ENCODE results near the gene CNOT1. TPM values are rescaled to one million over a fixed set of nuclear protein-coding genes. Genes with fewer than 3 reads are reported as not detected.

The CNOT1 gene
- total RNA-seq, 1 experiment from 2014 or later: 328 TPM

DNA sequence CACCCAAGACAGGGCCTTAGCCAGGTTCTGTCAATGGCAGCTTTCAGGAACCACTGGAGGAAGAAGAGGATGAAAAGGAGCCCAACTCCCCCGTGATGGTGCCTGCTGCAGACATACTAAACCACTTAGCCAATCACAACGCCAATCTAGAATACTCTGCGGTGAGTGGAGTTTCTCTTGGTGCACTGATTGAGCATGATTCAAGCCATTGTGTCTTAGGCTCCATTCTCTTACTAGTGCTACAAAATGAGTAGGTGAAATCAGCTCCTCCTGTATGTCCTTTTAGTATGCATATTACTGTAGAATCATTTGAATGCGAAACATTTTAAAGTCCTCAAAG lies 112.9 kb downstream of the CNOT1 start:
- H3K4me1 Mint-ChIP-seq: peaks cover 13 to 20% of the 10 kb centered on the region in 2 experiments
- H3K36me3 Mint-ChIP-seq (ENCODE audit: insufficient read depth in 1 of 3, low read depth in 3 of 3): peaks cover 16 to 72% (median 48%) of the 10 kb centered on the region in 3 experiments; a peak in 6 of 7 replicates
- Histone ChIP-seq H3K18ac (ENCODE audit: insufficient read length, low read depth, low read length) (no peak overlapping the region), H2BK15ac (ENCODE audit: low read depth, low read length) (no peak overlapping the region), H3K56ac (ENCODE audit: insufficient read length, low read depth, low read length) (no peak overlapping the region), H2BK5ac (ENCODE audit: insufficient read length, low read length) (no peak overlapping the region), H3K23me2 (ENCODE audit: insufficient read length, low read depth, low read length, poor library complexity, severe bottlenecking) (no peaks in the 10 kb centered on the region), H3K9me3 (ENCODE audit: control insufficient read depth, low read depth, low read length) (no peaks in the 10 kb centered on the region), H3K14ac (ENCODE audit: insufficient read depth, low read length) (no peak overlapping the region), H3K27me3 (ENCODE audit: insufficient read depth, low read length) (no peaks in the 10 kb centered on the region), H3K4me1 (ENCODE audit: insufficient read depth, low read length) (0 out of 2 replicates have a peak, but pooled peaks cover 3% of the 10 kb centered on the region), H2BK12ac (ENCODE audit: insufficient read length, low read depth, low read length) (no peak overlapping the region), H3K79me2 (ENCODE audit: insufficient read depth, low read length) (no peaks in the 10 kb centered on the region), H2AFZ (ENCODE audit: low read length) (no peak overlapping the region), H3T11ph (ENCODE audit: low read length) (no peak overlapping the region), H4K5ac (ENCODE audit: insufficient read length, low read depth, low read length) (no peak overlapping the region), H4K20me1 (ENCODE audit: control insufficient read depth, insufficient read depth, insufficient read length) (no peaks in the 10 kb centered on the region), H3K23ac (ENCODE audit: insufficient read length, low read depth, low read length) (no peak overlapping the region), H2BK120ac (ENCODE audit: low read depth, low read length, poor library complexity, severe bottlenecking) (no peak overlapping the region), H2BK20ac (ENCODE audit: low read depth, low read length, poor library complexity, severe bottlenecking) (no peak overlapping the region), H3K27ac (ENCODE audit: insufficient read length, low read depth, low read length) (no peak overlapping the region), H4K91ac (ENCODE audit: insufficient read length, low read depth, low read length) (no peak overlapping the region), H4K8ac (replicated peaks; ENCODE audit: insufficient read length, low read depth, low read length) (no peak overlapping the region), H3K9ac (ENCODE audit: extremely low read depth, insufficient read length, low read length) (no peak overlapping the region), H3K4ac (ENCODE audit: low read depth, low read length) (no peak overlapping the region), H3K4me2 (ENCODE audit: insufficient read depth, insufficient read length, low read length) (no peak overlapping the region), H2AK5ac (ENCODE audit: insufficient read length, low read length) (no peak overlapping the region), H3K79me1 (ENCODE audit: insufficient read depth, low read depth, low read length, poor library complexity, severe bottlenecking) (no peaks in the 10 kb centered on the region)
- WGBS (ENCODE audit: extremely low coverage, insufficient read length, low lambda C conversion rate): no CpG with 5 or more reads among the region's 4 CpGs
- TF ChIP-seq, protein P1, sequence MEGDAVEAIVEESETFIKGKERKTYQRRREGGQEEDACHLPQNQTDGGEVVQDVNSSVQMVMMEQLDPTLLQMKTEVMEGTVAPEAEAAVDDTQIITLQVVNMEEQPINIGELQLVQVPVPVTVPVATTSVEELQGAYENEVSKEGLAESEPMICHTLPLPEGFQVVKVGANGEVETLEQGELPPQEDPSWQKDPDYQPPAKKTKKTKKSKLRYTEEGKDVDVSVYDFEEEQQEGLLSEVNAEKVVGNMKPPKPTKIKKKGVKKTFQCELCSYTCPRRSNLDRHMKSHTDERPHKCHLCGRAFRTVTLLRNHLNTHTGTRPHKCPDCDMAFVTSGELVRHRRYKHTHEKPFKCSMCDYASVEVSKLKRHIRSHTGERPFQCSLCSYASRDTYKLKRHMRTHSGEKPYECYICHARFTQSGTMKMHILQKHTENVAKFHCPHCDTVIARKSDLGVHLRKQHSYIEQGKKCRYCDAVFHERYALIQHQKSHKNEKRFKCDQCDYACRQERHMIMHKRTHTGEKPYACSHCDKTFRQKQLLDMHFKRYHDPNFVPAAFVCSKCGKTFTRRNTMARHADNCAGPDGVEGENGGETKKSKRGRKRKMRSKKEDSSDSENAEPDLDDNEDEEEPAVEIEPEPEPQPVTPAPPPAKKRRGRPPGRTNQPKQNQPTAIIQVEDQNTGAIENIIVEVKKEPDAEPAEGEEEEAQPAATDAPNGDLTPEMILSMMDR (conservative IDR thresholded peaks at IDR 0.05): no peak
- peak overlapping the region in 1 of 3 experiments; percentile 76; a peak in 2 of 7 replicates for H3K27ac Mint-ChIP-seq
- no peaks in the 10 kb centered on the region; the same call in 1 of the 2 replicates for H3K27me3 Mint-ChIP-seq (ENCODE audit: low read depth)
- no peaks in the 10 kb centered on the region; a peak in 2 of 5 replicates for H3K9me3 Mint-ChIP-seq
- peak overlapping the region; percentile 80 to 92 for H3K4me3 Mint-ChIP-seq
- DNase-seq: no peak

Data from H9 (cell line).